AML-193 (cell line): ENCODE results near the gene RPL3.
"Not testable (repeated sequence)": the region's sequence is repeated elsewhere in the genome, so short reads cannot be mapped to it uniquely, and the experiment has no call there.

ENCODE experiments used
- DNase-seq, 2 experiments: peaks; one replicate each; lab custom pipeline; 2025; lab: John Stamatoyannopoulos, UW

RPL3 gene

DNA sequence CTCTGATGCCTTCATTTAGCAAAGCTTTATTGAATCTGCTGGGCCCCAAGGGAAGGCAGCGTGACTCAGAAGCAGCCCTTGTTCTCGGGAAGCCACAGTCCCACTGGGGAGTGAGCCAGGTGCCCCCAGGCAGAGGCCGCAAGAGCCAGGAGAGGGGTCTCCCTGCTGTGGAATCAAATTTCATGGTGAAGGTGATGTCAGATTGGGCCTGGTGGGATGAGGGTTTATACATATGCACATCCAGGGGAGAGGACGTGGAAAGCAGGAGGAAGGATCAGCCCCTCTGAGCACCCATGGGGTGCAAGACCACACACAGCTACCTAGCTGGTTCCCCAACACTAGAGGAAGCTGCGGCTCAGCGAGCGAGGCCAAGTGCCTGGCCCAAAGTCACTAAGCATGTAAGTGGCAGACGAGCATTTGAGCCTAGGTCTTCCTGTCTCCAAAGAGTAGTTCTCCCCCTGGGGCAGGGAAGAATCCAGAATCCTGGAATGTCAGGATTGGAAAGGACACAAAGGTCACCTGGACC is 32.3 kb upstream of the RPL3 start:
- DNase-seq = peak; percentile 66 to 71

DNA sequence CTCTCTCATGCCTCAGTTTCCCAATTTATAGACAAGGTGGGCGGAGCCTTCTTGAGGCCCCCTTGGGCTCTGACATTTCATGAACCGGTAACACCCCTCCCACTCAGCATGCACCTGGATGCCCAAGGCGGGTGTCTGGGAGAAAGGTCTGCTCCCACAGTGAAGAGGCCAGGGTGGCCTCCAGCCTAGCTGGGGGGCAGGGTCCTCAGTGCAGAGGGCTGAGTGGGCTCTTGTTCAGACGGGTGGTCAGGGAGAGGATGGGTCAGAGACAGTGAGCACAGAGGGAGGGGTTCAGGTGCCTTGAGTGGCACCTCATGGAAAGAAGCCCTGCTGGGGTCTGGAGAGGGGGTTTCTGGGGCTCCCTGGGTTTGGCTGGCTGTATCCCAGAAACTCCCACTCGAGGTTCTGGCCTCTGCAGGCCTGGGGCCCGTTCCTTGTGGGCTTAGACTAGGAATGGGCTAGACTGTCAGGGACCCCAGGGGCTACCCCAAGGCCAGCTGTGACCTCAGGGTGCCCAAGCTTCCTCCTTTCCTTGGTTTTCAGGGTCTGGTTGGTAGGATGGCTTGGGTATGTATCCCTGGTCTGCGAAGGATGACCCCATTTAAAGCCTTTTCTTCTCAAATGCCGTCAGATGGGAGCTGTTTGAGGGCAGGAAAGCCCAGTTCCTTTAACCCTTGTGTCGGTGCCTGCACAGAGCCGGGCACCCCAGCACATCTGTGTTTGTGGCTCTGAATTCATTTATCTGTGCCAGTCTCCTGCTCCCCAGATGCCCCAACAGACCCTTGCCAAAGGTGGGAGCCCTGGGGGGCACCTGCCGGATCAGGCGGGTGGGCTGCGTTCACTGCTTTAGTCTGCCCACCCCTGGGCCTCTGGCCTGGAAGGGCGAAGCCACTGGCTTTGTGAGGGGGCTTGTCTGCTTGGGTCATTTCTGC is 31.6 kb upstream of the RPL3 start:
- DNase-seq = no peak

DNA sequence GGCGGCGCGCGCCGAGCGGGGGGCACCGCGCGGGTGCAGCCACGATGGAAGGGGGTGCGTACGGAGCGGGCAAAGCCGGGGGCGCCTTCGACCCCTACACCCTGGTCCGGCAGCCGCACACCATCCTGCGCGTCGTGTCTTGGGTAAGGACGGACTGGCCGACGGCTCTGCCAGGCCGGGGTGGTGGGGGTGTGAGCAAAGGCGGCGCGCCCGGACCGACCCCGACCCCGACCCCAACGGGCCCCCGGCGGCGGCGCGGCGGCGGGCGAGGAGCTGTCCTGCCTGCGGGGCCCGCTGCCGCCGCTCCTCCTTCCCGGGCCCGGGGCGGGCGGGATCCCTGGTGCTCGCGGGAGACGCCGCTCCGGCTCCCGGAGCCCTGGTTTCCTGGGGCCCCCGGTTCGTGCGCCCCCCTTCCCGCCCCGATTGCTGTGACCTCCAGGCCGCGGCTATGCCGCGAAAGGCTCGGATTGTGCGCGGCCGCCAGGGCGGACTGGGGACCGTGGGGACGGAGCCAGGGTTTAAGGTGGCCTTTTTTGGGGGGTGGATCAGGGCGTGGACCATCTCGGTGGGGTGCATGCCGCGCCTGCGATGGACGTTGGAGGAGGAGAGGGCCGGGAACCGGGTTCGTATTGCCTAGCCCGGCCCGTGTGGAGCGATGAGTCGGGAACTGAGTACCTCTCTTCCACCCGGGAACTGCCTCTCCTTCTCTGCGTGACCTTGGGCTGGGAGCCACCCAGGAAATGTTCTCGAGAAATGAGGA is 30.7 kb upstream of the RPL3 start, which contains the start of gene SYNGR1:
Gene SYNGR1 (plus strand): TSS at position 25 of the 760 bp plus-strand sequence. CDS start 20 bp downstream, at position 45.
- DNase-seq = no peak

DNA sequence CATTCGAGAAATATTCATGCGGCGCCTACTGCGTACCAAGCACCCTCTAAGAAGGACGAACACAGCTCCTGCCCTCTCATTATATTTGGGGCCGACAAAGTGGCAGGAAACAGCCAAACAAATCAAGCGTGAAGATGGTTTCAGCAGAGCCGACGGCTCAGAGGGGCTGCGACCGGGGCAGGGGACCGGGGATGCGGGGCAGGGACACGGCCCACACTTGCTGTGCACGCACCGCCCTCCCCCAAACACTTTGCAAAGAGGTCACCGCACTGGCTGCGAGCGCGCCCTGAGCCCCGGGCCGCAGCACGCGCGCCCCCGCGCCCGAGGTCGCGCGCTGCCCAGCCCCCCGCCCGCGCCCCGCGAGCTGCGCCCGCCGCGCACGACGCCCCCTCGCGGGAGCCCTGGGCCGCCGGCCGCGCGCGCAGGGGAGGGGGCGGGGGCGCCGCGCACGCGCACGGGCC is 30.1 kb upstream of the RPL3 start:
- peak; percentile 8 to 12 for DNase-seq

GRCh38 chr22:39348909-39349505 is 29.6 kb upstream of the RPL3 start:
- DNase-seq = peak; percentile 38 to 66

- DNase-seq = no peak
These were observed 25.8 kb upstream of the RPL3 start for GRCh38 chr22:39345231-39345630.

DNA sequence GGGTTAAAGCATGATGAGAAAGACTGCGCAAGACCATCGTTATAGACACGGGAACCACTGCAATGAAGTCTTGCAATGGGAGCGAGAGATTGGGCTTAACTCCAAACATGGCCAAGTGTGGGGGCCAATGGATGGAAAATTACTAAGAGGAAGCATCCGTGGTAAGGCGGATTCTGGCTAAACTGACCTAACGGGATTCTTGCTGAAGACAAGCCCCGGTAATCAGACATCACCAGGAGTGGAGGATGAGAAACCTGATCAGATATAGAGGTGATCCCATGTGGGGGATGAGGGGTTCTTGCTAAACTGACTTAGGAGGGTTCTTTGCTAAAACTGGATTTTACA is 24.6 kb upstream of the RPL3 start:
- no peak for DNase-seq

DNA sequence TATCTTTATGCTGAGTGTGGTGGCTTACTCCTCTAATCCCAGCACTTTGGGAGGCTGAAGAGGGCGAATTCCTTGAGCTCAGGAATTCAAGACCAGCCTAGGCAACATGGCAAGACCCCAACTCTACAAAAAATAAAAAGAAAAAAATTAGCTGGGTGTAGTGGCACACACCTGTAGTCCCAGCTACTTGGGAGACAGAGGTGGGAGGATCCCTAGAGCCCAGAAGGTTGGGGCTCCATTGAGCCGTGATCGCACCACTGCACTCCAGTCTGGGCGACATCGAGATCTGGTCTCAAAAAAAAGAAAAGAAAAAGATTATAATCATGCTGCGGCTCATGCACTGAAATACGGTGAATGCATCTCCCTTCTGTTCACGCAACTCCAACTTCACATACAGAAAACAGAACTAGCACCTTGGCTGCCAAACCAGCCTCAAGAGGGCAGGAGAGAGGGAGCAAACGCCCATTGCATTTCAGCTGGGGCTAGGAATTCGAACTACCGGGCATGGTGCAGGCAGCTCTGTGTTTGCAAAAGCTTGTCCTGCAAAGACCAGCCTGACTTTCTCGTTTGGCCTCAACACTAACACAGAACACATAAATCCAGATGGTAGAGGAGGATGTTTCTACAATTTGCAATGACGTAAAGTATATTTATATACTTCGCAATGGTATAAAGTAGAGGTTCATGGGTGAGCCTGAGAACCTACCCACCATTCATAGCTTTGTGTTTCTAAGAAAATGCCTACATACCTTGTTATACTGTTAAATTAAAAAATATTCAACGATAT is 24.0 kb upstream of the RPL3 start:
- peak; percentile 56 to 79 for DNase-seq

DNA sequence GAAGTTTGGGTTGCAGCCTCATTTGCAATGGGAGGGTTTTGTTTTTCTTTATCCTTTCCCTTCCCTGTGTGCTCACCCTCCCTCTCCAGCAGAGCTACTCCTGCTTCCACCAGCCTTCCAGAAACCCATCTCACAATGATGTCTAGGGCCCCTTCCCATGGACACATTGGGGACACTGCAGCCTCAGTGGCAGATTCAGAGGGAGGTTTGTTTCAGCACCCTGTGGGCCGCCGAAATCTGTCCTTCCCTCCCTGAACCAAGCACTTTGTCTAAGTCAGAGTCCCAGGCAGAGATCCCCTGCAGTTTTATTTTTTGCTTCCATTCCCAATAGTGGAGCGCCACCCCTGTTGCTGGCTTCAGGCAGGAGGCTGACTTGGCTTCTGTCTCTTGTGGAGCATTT is 21.8 kb upstream of the RPL3 start:
- no peak for DNase-seq

DNA sequence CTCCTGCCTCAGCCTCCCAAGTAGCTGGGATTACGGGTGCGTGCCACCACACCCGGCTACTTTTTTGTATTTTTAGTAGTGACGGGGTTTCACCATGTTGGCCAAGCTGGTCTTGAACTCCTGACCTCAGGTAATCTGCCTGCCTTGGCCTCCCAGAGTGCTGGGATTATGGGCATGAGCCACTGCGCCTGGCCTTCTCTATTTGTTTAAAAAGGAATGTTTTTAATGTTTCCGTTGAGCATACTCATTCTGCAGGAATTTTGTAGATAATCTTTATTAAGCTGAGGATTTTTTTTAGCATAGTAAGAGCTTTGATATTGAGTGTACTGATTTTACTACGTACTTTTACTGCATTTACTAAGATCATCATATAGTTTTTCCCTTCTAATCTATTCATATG is 20.4 kb upstream of the RPL3 start:
- not testable (repeated sequence) for DNase-seq

DNA sequence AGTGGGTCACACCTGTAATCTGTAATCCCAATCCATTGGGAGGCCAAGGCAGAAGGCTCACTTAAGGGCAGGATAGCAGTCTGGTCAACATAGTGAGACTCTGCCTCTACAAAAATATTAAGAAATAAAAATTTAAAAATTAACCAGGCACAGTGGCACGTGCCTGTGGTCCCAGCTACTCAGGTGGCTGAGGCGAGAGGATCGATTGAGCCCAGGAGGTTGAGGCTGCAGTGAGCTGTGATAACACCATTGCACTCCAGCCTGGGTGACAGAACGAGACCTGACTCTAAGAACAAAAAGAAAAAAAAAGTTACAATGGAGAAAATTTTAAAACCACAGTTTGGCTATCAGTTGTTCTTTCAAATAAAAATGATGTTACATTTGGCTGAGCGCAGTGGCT is 17.0 kb upstream of the RPL3 start:
- no peak for DNase-seq

GRCh38 chr22:39332441-39333064 is 13.1 kb upstream of the RPL3 start:
- DNase-seq = no peak

DNA sequence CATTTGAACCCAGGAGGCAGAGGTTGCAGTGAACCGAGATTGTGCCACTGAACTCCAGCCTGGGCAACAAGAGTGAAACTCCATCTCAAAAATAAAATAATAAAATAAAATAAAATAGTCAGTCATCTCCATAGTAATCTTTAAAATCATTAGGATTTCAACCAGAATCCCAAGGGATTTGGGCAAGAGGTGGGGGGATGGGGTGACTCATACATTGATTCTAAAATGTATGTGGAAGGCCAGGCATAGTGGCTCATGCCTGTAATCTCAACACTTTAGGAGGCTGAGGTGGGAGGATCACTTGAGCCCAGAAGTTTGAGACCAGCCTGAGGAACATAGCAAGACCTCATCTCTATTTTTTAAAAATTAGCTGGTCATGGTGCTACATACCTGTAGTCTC is 11.1 kb upstream of the RPL3 start:
- DNase-seq = not testable (repeated sequence)

DNA sequence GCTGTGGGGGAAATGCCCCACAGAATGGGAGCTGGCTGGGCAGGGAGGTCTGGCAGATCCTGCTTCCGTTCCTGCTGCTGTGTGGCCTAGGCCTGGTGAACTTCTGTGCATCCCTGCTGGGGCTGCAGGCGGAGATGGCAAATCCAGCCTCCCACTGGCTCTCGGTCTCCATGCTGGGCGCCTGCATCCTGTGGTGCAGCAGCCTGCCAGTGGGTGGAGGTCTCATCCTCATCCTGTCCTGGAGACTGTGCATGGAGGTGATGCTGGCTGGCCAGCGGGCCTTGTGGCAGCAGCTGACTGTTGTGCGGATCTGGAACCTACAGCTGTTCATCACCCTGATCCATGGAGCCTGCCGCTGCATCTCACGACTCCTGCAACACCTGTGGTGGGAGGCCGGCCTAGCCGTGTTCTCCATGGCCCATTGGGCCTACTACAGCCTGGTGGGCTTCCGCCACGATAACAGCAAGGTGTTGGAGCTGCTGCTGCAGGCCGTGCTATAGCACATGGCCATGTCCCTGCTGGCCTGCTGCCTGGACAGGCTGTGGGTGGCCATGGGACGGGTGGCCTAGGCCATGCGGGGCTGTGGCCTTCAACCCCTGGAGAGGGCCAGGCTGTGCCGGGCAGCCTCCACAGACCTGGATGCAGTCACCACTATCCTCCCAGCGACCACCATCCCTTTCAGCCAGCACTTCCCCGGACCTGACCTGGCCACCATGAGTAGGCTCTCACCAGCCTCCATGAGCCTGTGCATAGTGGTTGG is 8.8 kb upstream of the RPL3 start:
- no peak for DNase-seq

DNA sequence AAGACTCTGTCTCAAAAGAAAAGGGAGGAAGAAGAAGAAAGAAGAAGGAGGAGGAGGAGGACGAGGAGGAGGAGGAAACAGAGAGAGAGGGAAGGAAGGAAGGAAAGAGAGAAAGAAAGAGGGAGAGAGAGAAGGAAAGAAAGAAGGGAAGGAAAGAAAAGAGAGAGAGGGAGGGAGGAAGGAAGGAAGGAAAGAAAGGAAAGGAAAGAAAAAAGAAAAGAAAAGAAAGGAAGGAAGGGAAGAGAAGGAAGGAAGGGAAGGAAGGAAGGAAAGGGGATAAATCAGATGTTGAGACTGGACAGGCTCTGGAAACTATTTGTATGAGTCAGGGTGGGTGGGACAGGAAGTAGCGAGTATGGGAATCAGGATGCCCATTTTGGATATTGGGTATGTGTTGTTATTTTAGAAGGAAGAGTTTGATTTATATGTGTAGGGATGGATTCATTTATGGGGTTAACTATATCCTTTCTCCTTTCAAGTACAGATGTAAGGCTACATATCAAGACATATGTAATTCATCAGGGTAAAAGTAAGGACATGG is 6.0 kb upstream of the RPL3 start:
- DNase-seq = no peak

GRCh38 chr22:39320616-39321029 is 1.2 kb upstream of the RPL3 start:
- not testable (repeated sequence) for DNase-seq

GRCh38 chr22:39318507-39319283 is 728 bp downstream of the RPL3 start:
- DNase-seq = no peak

GRCh38 chr22:39317775-39318506 is 1.5 kb downstream of the RPL3 start:
- no peak for DNase-seq
